GM18861 (cell line): ENCODE data around the gene ZNF878.
A peak's percentile ranks its signal among the peaks of the same experiment; 100 is the strongest.
"Not testable (repeated sequence)": the region's sequence is repeated elsewhere in the genome, so short reads cannot be mapped to it uniquely, and the experiment has no call there.

ENCODE experiments used
- ATAC-seq: cut with Tn5 transposase; IDR thresholded peaks from one replicate; pipeline ENCODE4 v1.9.1; 2021; ENCODE audit not compliant: unreplicated experiment

ZNF878 gene

GRCh38 chr19:12052497-12053169 is at the start of gene ZNF878:
Gene ZNF878, minus strand, starts transcription at chr19:12052961. Its CDS starts 160 bp downstream, at chr19:12052801.
- peak; percentile 80 for ATAC-seq

- no peak for ATAC-seq
These were observed 45.3 kb upstream of the ZNF878 start for GRCh38 chr19:12098040-12098439.

- no peak for ATAC-seq
These were observed 42.5 kb upstream of the ZNF878 start for GRCh38 chr19:12095111-12095790.

- no peak for ATAC-seq
These were observed 41.0 kb upstream of the ZNF878 start for GRCh38 chr19:12093777-12094176.

- ATAC-seq = no peak
These were observed 40.2 kb upstream of the ZNF878 start for GRCh38 chr19:12092956-12093355.

- ATAC-seq = no peak
These were observed 39.5 kb upstream of the ZNF878 start for GRCh38 chr19:12092065-12092867.

- no peak for ATAC-seq
These were observed 38.0 kb upstream of the ZNF878 start for GRCh38 chr19:12090807-12091206.

- ATAC-seq = no peak
These were observed 32.5 kb upstream of the ZNF878 start for GRCh38 chr19:12085074-12085818.

GRCh38 chr19:12083336-12083735 is 30.6 kb upstream of the ZNF878 start:
- ATAC-seq = not testable (repeated sequence)

GRCh38 chr19:12077375-12077774 is 24.6 kb upstream of the ZNF878 start:
- no peak for ATAC-seq

- ATAC-seq = not testable (repeated sequence)
These were observed 23.6 kb upstream of the ZNF878 start for GRCh38 chr19:12076331-12076730.

- ATAC-seq = no peak
These were observed 22.9 kb upstream of the ZNF878 start for GRCh38 chr19:12075538-12076139.

- ATAC-seq = peak; percentile 68
These were observed 12.1 kb upstream of the ZNF878 start, which contains the start of gene ZNF844 for GRCh38 chr19:12064590-12065538. Gene ZNF844, plus strand, starts transcription at chr19:12064731. Its CDS starts 143 bp downstream, at chr19:12064874.

GRCh38 chr19:12055784-12056183 is 3.0 kb upstream of the ZNF878 start:
- ATAC-seq = no peak

GRCh38 chr19:12052091-12052496 is 667 bp downstream of the ZNF878 start:
- no peak for ATAC-seq

- no peak for ATAC-seq
These were observed 4.9 kb downstream of the ZNF878 start for GRCh38 chr19:12047868-12048267.

GRCh38 chr19:12043752-12044422 is 8.9 kb downstream of the ZNF878 start:
- ATAC-seq = no peak

GRCh38 chr19:12042893-12043292 is 9.9 kb downstream of the ZNF878 start:
- ATAC-seq = no peak
